ENCODE results near the gene SMAD2.

Gene SMAD2

DNA sequence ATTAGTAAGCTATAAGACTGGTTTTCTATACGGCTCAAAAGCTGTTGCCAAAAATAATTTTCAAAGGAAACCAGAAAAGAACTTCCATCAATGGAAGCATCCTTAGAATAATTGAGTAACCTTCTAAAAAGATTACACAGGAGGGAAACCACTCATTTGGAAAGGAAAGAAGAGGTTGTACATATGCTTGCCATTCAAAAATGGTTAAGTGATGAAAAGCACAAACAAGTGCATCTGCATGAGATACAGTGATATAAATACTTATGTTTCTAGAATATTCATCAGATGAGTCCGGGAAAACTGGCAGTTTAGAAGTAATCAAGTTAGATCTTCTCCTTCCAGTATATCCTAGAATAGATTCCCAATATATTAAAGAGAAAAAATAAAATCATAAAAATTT lies 20.1 kb upstream of the SMAD2 start:
- no peaks in the 10 kb centered on the region for H3K9me2 ChIP-seq (replicated peaks; ENCODE audit: low read depth, low read length)
- H3F3A ChIP-seq (ENCODE audit: low read depth) = 0 out of 2 replicates have a peak, but pooled peaks cover 2% of the 10 kb centered on the region
- TF ChIP-seq, protein P1, sequence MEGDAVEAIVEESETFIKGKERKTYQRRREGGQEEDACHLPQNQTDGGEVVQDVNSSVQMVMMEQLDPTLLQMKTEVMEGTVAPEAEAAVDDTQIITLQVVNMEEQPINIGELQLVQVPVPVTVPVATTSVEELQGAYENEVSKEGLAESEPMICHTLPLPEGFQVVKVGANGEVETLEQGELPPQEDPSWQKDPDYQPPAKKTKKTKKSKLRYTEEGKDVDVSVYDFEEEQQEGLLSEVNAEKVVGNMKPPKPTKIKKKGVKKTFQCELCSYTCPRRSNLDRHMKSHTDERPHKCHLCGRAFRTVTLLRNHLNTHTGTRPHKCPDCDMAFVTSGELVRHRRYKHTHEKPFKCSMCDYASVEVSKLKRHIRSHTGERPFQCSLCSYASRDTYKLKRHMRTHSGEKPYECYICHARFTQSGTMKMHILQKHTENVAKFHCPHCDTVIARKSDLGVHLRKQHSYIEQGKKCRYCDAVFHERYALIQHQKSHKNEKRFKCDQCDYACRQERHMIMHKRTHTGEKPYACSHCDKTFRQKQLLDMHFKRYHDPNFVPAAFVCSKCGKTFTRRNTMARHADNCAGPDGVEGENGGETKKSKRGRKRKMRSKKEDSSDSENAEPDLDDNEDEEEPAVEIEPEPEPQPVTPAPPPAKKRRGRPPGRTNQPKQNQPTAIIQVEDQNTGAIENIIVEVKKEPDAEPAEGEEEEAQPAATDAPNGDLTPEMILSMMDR (conservative IDR thresholded peaks at IDR 0.05; ENCODE audit: low read length) = no peak
- no peak for TF ChIP-seq EZH2phosphoT487 (IDR thresholded peaks at IDR 0.05; ENCODE audit: borderline replicate concordance)
- no peak overlapping the region for H2AFZ ChIP-seq (ENCODE audit: low read length)
- no peak overlapping the region for H3K4me3 ChIP-seq (ENCODE audit: low read length, poor library complexity, severe bottlenecking)
- no peaks in the 10 kb centered on the region for H4K20me1 ChIP-seq (ENCODE audit: insufficient read depth, low read length, poor library complexity, severe bottlenecking)
- no peaks in the 10 kb centered on the region for H3K36me3 ChIP-seq (ENCODE audit: insufficient read depth, low read length)
- H3K4me2 ChIP-seq (ENCODE audit: low read depth, low read length, poor library complexity, severe bottlenecking) = no peak overlapping the region
- H3K79me2 ChIP-seq (ENCODE audit: insufficient read depth, low read length) = no peaks in the 10 kb centered on the region
- no peaks in the 10 kb centered on the region for H3K9me3 ChIP-seq (ENCODE audit: insufficient read depth, low read depth, low read length)
- H3K4me1 ChIP-seq (ENCODE audit: insufficient read depth, low read length, poor library complexity, severe bottlenecking) = peaks cover 19% of the 10 kb centered on the region
- no peak overlapping the region for H3K9ac ChIP-seq (ENCODE audit: low read depth, low read length, poor library complexity, severe bottlenecking)
- no peaks in the 10 kb centered on the region for H3K27me3 ChIP-seq (ENCODE audit: insufficient read depth, low read length, poor library complexity, severe bottlenecking)

- H3K79me2 ChIP-seq (ENCODE audit: insufficient read depth, low read length) = no peaks in the 10 kb centered on the region
- no peak overlapping the region for H3K4me2 ChIP-seq (ENCODE audit: low read depth, low read length, poor library complexity, severe bottlenecking)
- H3K9me3 ChIP-seq (ENCODE audit: insufficient read depth, low read depth, low read length) = no peaks in the 10 kb centered on the region
- no peaks in the 10 kb centered on the region for H3K36me3 ChIP-seq (ENCODE audit: insufficient read depth, low read length)
- H3K27me3 ChIP-seq (ENCODE audit: insufficient read depth, low read length, poor library complexity, severe bottlenecking) = no peaks in the 10 kb centered on the region
- H3F3A ChIP-seq (ENCODE audit: low read depth) = 0 out of 2 replicates have a peak, but pooled peaks cover 2% of the 10 kb centered on the region
- peaks cover 17% of the 10 kb centered on the region for H3K4me1 ChIP-seq (ENCODE audit: insufficient read depth, low read length, poor library complexity, severe bottlenecking)
- no peaks in the 10 kb centered on the region for H3K9me2 ChIP-seq (replicated peaks; ENCODE audit: low read depth, low read length)
- H3K4me3 ChIP-seq (ENCODE audit: low read length, poor library complexity, severe bottlenecking) = no peak overlapping the region
- TF ChIP-seq, protein P1 (conservative IDR thresholded peaks at IDR 0.05; ENCODE audit: low read length) = no peak
- TF ChIP-seq EZH2phosphoT487 (IDR thresholded peaks at IDR 0.05; ENCODE audit: borderline replicate concordance) = no peak
- H2AFZ ChIP-seq (ENCODE audit: low read length) = no peak overlapping the region
- no peak overlapping the region for H3K9ac ChIP-seq (ENCODE audit: low read depth, low read length, poor library complexity, severe bottlenecking)
- H4K20me1 ChIP-seq (ENCODE audit: insufficient read depth, low read length, poor library complexity, severe bottlenecking) = no peaks in the 10 kb centered on the region
Measured at GRCh38 chr18:47949202-47949601, 18.7 kb upstream of the SMAD2 start.

GRCh38 chr18:47946889-47947288 lies 16.4 kb upstream of the SMAD2 start:
- no peak overlapping the region for H2AFZ ChIP-seq (ENCODE audit: low read length)
- H3K9ac ChIP-seq (ENCODE audit: low read depth, low read length, poor library complexity, severe bottlenecking) = no peak overlapping the region
- no peaks in the 10 kb centered on the region for H4K20me1 ChIP-seq (ENCODE audit: insufficient read depth, low read length, poor library complexity, severe bottlenecking)
- H3K4me1 ChIP-seq (ENCODE audit: insufficient read depth, low read length, poor library complexity, severe bottlenecking) = peaks cover 5% of the 10 kb centered on the region
- no peaks in the 10 kb centered on the region for H3K27me3 ChIP-seq (ENCODE audit: insufficient read depth, low read length, poor library complexity, severe bottlenecking)
- no peaks in the 10 kb centered on the region for H3K79me2 ChIP-seq (ENCODE audit: insufficient read depth, low read length)
- no peaks in the 10 kb centered on the region for H3K9me2 ChIP-seq (replicated peaks; ENCODE audit: low read depth, low read length)
- no peaks in the 10 kb centered on the region for H3K9me3 ChIP-seq (ENCODE audit: insufficient read depth, low read depth, low read length)
- TF ChIP-seq EZH2phosphoT487 (IDR thresholded peaks at IDR 0.05; ENCODE audit: borderline replicate concordance) = no peak
- no peaks in the 10 kb centered on the region for H3K36me3 ChIP-seq (ENCODE audit: insufficient read depth, low read length)
- H3F3A ChIP-seq (ENCODE audit: low read depth) = no peaks in the 10 kb centered on the region
- no peak overlapping the region for H3K4me2 ChIP-seq (ENCODE audit: low read depth, low read length, poor library complexity, severe bottlenecking)
- no peak overlapping the region for H3K4me3 ChIP-seq (ENCODE audit: low read length, poor library complexity, severe bottlenecking)

Measured in Loucy (cell line).